ENCODE data around the gene PLA2G7. TPM values are rescaled to one million over a fixed set of nuclear protein-coding genes. Genes with fewer than 3 reads are reported as not detected.
A peak's percentile ranks its signal among the peaks of the same experiment; 100 is the strongest.

PLA2G7 gene
- total RNA-seq, 1 experiment from 2014 or later = not detected

DNA sequence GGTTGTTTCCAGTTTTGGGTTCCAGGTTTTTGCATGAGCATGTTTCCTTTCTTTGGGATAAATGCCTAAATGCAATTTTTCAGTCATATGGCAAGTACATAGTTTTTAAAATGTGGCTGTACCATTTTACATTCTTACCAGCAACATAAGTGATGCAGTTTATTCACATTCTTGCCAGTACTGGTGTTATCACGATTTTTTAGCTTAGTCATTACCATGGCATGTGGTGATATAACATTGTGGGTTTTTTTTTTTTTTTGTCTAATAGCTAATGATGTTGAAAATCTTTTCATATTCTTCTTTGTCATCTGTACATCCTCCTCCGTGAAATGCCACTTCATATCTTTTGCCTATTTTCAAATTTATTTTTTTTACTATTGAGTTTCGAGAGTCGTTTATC is 50.4 kb downstream of the PLA2G7 start:
- Histone ChIP-seq H3K9me3 (ENCODE audit: low read depth, low read length, poor library complexity, severe bottlenecking) (no peaks in the 10 kb centered on the region), H3K4me3 (ENCODE audit: low read depth, low read length, poor library complexity, severe bottlenecking) (no peak overlapping the region), H3K27ac (ENCODE audit: low read depth, low read length, poor library complexity, severe bottlenecking) (no peak overlapping the region), H3K4me1 (ENCODE audit: insufficient read depth, low read length, poor library complexity, severe bottlenecking) (no peaks in the 10 kb centered on the region), H3K36me3 (ENCODE audit: insufficient read depth, low read length, poor library complexity, severe bottlenecking) (no peaks in the 10 kb centered on the region), H3K27me3 (replicated peaks; ENCODE audit: insufficient read depth, low read depth, low read length, poor library complexity) (peaks cover 8% of the 10 kb centered on the region)
- DNase-seq (ENCODE audit: low spot score) = no peak
- BruUV-seq (replicated peaks) = no TSS peak
- TF ChIP-seq, protein P1, sequence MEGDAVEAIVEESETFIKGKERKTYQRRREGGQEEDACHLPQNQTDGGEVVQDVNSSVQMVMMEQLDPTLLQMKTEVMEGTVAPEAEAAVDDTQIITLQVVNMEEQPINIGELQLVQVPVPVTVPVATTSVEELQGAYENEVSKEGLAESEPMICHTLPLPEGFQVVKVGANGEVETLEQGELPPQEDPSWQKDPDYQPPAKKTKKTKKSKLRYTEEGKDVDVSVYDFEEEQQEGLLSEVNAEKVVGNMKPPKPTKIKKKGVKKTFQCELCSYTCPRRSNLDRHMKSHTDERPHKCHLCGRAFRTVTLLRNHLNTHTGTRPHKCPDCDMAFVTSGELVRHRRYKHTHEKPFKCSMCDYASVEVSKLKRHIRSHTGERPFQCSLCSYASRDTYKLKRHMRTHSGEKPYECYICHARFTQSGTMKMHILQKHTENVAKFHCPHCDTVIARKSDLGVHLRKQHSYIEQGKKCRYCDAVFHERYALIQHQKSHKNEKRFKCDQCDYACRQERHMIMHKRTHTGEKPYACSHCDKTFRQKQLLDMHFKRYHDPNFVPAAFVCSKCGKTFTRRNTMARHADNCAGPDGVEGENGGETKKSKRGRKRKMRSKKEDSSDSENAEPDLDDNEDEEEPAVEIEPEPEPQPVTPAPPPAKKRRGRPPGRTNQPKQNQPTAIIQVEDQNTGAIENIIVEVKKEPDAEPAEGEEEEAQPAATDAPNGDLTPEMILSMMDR (conservative IDR thresholded peaks at IDR 0.05; ENCODE audit: low read depth, low read length) = no peak
- TF ChIP-seq EZH2 (IDR thresholded peaks at IDR 0.05; ENCODE audit: borderline replicate concordance, low read depth, low read length, poor library complexity, severe bottlenecking) = no peak
- ChIA-PET POLR2A (ENCODE audit: low non-redundant PET) (no interaction called here), CTCF (no interaction called here)
- intact Hi-C loops (cut with micrococcal nuclease; ENCODE audit: unreplicated experiment) = no loop called here

DNA sequence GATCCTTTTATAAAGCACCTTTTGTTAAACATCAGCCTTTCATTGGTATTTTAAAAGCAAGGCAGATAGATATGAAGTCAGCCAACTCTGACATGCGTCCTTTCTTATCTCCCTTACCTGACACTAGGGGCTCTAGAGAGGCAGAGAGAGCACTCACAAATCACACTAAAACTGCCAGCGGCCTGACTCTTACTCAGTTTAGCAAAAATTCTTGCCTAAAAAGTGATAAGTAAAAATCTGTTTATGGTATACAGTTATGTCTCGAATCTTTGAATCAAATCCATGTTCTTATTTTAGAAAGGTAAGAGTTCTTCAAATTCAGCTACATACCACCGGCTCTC is 57.9 kb downstream of the PLA2G7 start:
- Histone ChIP-seq H3K27me3 (replicated peaks; ENCODE audit: insufficient read depth, low read depth, low read length, poor library complexity) (peaks cover 14% of the 10 kb centered on the region), H3K27ac (ENCODE audit: low read depth, low read length, poor library complexity, severe bottlenecking) (no peak overlapping the region), H3K4me3 (ENCODE audit: low read depth, low read length, poor library complexity, severe bottlenecking) (no peak overlapping the region), H3K9me3 (ENCODE audit: low read depth, low read length, poor library complexity, severe bottlenecking) (no peaks in the 10 kb centered on the region), H3K4me1 (ENCODE audit: insufficient read depth, low read length, poor library complexity, severe bottlenecking) (no peaks in the 10 kb centered on the region), H3K36me3 (ENCODE audit: insufficient read depth, low read length, poor library complexity, severe bottlenecking) (no peaks in the 10 kb centered on the region)
- POLR2A ChIA-PET (ENCODE audit: low non-redundant PET) = no interaction called here
- CTCF ChIA-PET = no interaction called here
- TF ChIP-seq, protein P1 (conservative IDR thresholded peaks at IDR 0.05; ENCODE audit: low read depth, low read length) = peak; percentile 48
- TF ChIP-seq EZH2 (IDR thresholded peaks at IDR 0.05; ENCODE audit: borderline replicate concordance, low read depth, low read length, poor library complexity, severe bottlenecking) = no peak
- DNase-seq (ENCODE audit: low spot score) = peak; percentile 8
- no TSS peak for BruUV-seq (replicated peaks)
- intact Hi-C loops (cut with micrococcal nuclease; ENCODE audit: unreplicated experiment) = no loop called here

DNA sequence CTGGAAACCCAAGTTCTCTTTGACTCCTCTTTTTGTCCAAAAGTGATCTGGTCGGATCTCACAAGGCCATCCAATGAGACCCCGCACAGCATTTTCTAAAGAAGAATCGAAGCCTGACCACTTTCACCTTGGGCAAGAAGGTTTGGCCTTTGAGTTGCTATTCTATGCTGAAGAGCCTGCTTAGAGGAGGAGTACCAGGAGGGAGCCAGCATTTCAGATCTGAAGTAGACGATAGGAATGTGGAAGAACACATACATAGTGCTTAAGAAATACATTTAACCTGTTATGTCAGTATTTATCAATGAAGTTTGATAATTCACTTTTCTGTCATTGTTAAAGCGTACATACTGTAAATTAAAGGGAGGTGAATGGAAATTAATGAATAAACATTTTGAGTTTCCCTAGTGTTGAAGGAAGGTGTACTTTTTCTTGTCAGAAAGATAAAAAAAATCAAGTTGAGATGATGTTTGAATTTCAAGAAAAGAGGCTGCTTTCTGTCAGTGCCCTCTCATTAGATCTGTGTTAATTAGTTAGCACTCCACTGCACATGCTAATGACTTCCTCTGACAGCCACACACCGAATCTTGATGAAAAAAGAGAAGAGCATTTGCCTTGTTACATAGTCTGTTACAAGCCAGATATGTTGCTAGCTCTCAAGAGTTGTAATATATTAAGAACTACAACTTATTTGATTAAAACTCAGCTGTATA is 58.4 kb downstream of the PLA2G7 start:
- POLR2A ChIA-PET (ENCODE audit: low non-redundant PET) = no interaction called here

More for the DNA sequence above, 58.4 kb downstream of the PLA2G7 start:
- no peaks in the 10 kb centered on the region for H3K36me3 ChIP-seq (ENCODE audit: insufficient read depth, low read length, poor library complexity, severe bottlenecking)
- no TSS peak for BruUV-seq (replicated peaks)
- no peak overlapping the region for H3K27ac ChIP-seq (ENCODE audit: low read depth, low read length, poor library complexity, severe bottlenecking)
- intact Hi-C loops (cut with micrococcal nuclease; ENCODE audit: unreplicated experiment) = no loop called here
- TF ChIP-seq, protein P1 (conservative IDR thresholded peaks at IDR 0.05; ENCODE audit: low read depth, low read length) = no peak
- TF ChIP-seq EZH2 (IDR thresholded peaks at IDR 0.05; ENCODE audit: borderline replicate concordance, low read depth, low read length, poor library complexity, severe bottlenecking) = no peak
- no peak overlapping the region for H3K4me3 ChIP-seq (ENCODE audit: low read depth, low read length, poor library complexity, severe bottlenecking)
- no peak for DNase-seq (ENCODE audit: low spot score)
- no peaks in the 10 kb centered on the region for H3K4me1 ChIP-seq (ENCODE audit: insufficient read depth, low read length, poor library complexity, severe bottlenecking)
- CTCF ChIA-PET = no interaction called here
- H3K9me3 ChIP-seq (ENCODE audit: low read depth, low read length, poor library complexity, severe bottlenecking) = no peaks in the 10 kb centered on the region
- H3K27me3 ChIP-seq (replicated peaks; ENCODE audit: insufficient read depth, low read depth, low read length, poor library complexity) = peaks cover 9% of the 10 kb centered on the region

Data from A673 (cell line).